Measurements from ENCODE around the gene ANXA10.

GRCh38 chr4:168096407-168096784 is 4.1 kb downstream of the ANXA10 start:
- TF ChIP-seq CTCF (optimal IDR thresholded peaks at IDR 0.05 in 1 of 3, IDR thresholded peaks at IDR 0.05 in 1 of 3, conservative IDR thresholded peaks at IDR 0.05 in 1 of 3; ENCODE audit: extremely low read depth in 1 of 3, insufficient read depth in 2 of 3, low read length in 3 of 3) (no peak), EZH2 (IDR thresholded peaks at IDR 0.05; ENCODE audit: low read length) (no peak)
